SU-DHL-6 (cell line): ENCODE results near the gene TCL1A.

Source experiments
- H2AFZ ChIP-seq: fragments of 200-600 bp; sonication (generic); 2 replicates; pipeline ENCODE4 v1.6.1; 2014; ENCODE audit warnings: low read depth, mild to moderate bottlenecking, moderate library complexity, mixed read lengths, antibody characterized with exemption, low read length; ENCODE audit not compliant: severe bottlenecking
- H3F3A ChIP-seq: fragments of 200-600 bp; shearing (Covaris generic); 2 replicates; pipeline ENCODE4 v1.6.0; 2016; ENCODE audit warnings: antibody characterized with exemption, mild to moderate bottlenecking; ENCODE audit not compliant: insufficient read depth
- H3K27ac ChIP-seq: fragments of 200-600 bp; sonication (generic); 2 replicates; pipeline ENCODE4 v1.5.1; 2016; ENCODE audit warnings: low read depth, mild to moderate bottlenecking, low read length, moderate library complexity, mixed read lengths
- H3K27me3 ChIP-seq: fragments of 200-600 bp; sonication (generic), shearing (Covaris generic); 2 replicates; pipeline ENCODE4 v1.6.0; 2014; ENCODE audit warnings: mild to moderate bottlenecking, low read length
- H3K36me3 ChIP-seq: fragments of 200-600 bp; sonication (generic); 2 replicates; pipeline ENCODE4 v1.6.1; 2014; ENCODE audit warnings: mild to moderate bottlenecking, low read length, mixed read lengths
- H3K4me2 ChIP-seq: fragments of 300-600, 200-600 bp; shearing (Covaris generic), sonication (generic); 2 replicates; pipeline ENCODE4 v1.6.0; 2014; ENCODE audit warnings: low read length, low read depth, mild to moderate bottlenecking; ENCODE audit not compliant: poor library complexity, severe bottlenecking
- H3K4me3 ChIP-seq: fragments of 200-600 bp; sonication (generic); 2 replicates; pipeline ENCODE4 v1.5.1; 2014; ENCODE audit warnings: antibody characterized with exemption, low read length, mild to moderate bottlenecking, mixed read lengths; ENCODE audit not compliant: insufficient read depth, poor library complexity, severe bottlenecking
- H3K79me2 ChIP-seq: fragments of 200-600 bp; sonication (generic); 2 replicates; pipeline ENCODE4 v1.6.1; 2014; ENCODE audit warnings: mild to moderate bottlenecking, low read length, moderate library complexity; ENCODE audit not compliant: insufficient read depth
- H3K9ac ChIP-seq: fragments of 200-600 bp; sonication (generic); 2 replicates; pipeline ENCODE4 v1.7.0; 2014; ENCODE audit warnings: mild to moderate bottlenecking, low read length
- H3K9me2 ChIP-seq: fragments of 200-600 bp; sonication (generic); replicated peaks from 2 replicates; pipeline ENCODE4 v1.6.1; 2014; ENCODE audit warnings: low read length; ENCODE audit not compliant: insufficient read depth
- H3K9me3 ChIP-seq: fragments of 200-600 bp; sonication (generic); 2 replicates; pipeline ENCODE4 v1.6.1; 2014; ENCODE audit warnings: low read length, mixed read lengths; ENCODE audit not compliant: insufficient read depth
- H4K20me1 ChIP-seq: fragments of 200-600 bp; sonication (generic); 2 replicates; pipeline ENCODE4 v1.6.1; 2014; ENCODE audit warnings: low read depth, mild to moderate bottlenecking, antibody characterized with exemption, low read length, moderate library complexity, mixed read lengths
- EZH2phosphoT487 ChIP-seq: fragments of 200-600 bp; sonication (generic), shearing (Covaris generic); conservative IDR thresholded peaks from 2 replicates; pipeline ENCODE4 v1.6.1; 2018; ENCODE audit warnings: mild to moderate bottlenecking, antibody characterized with exemption, low read length, moderate library complexity, mixed read lengths
- TF ChIP-seq, protein P1 (sequence below): fragments of 200-600 bp; sonication (generic); IDR thresholded peaks from one replicate; pipeline ENCODE4 v1.5.1; 2017; ENCODE audit warnings: antibody characterized with exemption, mild to moderate bottlenecking, low read length, moderate library complexity; ENCODE audit not compliant: insufficient read depth, poor library complexity, severe bottlenecking

Gene TCL1A

DNA sequence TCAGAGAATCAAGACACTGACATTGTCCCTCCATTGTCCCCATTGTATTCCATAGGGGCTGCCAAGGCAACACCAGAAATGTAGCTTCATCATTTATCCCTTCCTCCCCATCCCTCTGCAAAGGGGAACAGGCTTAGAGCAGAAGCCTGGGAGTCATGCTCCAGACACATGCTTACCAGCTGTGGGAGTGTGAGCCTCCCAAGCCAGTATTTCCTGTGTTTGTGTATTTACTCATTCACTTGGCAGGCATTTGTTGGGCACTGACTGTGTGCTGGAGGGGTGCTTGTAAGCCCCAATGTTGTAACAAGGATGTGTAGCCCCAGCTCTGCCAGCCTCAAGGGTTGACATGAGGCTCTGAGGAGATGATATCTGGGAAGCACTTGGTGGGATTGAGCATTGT lies 46.0 kb upstream of the TCL1A start:
- Histone ChIP-seq H3K27me3 (no peaks in the 10 kb centered on the region; the same call in 1 of the 2 replicates), H3K9me3 (no peaks in the 10 kb centered on the region), H3K9me2 (no peaks in the 10 kb centered on the region), H2AFZ (no peak overlapping the region), H3K79me2 (no peaks in the 10 kb centered on the region), H3K9ac (no peak overlapping the region), H3K27ac (no peak overlapping the region), H3F3A (no peaks in the 10 kb centered on the region), H3K36me3 (no peaks in the 10 kb centered on the region), H3K4me3 (no peak overlapping the region), H3K4me2 (no peak overlapping the region), H4K20me1 (no peaks in the 10 kb centered on the region)
- no peak for TF ChIP-seq EZH2phosphoT487
- TF ChIP-seq, protein P1, sequence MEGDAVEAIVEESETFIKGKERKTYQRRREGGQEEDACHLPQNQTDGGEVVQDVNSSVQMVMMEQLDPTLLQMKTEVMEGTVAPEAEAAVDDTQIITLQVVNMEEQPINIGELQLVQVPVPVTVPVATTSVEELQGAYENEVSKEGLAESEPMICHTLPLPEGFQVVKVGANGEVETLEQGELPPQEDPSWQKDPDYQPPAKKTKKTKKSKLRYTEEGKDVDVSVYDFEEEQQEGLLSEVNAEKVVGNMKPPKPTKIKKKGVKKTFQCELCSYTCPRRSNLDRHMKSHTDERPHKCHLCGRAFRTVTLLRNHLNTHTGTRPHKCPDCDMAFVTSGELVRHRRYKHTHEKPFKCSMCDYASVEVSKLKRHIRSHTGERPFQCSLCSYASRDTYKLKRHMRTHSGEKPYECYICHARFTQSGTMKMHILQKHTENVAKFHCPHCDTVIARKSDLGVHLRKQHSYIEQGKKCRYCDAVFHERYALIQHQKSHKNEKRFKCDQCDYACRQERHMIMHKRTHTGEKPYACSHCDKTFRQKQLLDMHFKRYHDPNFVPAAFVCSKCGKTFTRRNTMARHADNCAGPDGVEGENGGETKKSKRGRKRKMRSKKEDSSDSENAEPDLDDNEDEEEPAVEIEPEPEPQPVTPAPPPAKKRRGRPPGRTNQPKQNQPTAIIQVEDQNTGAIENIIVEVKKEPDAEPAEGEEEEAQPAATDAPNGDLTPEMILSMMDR: no peak

DNA sequence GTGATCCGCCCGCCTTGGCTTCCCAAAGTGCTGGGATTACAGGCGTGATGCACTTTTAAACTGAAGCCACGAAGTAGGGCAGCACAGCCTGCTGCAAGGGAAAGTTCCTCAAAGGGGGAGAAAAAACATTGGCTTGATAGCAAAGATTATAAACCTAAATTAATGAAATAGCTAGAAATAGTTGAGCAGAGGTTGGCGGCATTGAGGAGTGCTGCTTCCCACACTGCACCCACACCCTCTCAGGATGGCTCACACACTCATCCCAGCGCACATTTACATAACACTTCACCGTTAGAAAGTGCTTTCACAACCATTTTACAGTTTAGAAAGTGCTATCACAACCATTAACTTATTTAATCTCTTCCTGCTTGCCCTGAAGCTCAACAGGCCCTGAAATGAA lies 44.4 kb upstream of the TCL1A start:
- no peak for TF ChIP-seq EZH2phosphoT487
- TF ChIP-seq, protein P1: no peak
- Histone ChIP-seq H3K9me3 (no peaks in the 10 kb centered on the region), H3K4me2 (no peak overlapping the region), H3K9ac (no peak overlapping the region), H3K9me2 (no peaks in the 10 kb centered on the region), H3K36me3 (no peaks in the 10 kb centered on the region), H3F3A (no peaks in the 10 kb centered on the region), H3K79me2 (no peaks in the 10 kb centered on the region), H4K20me1 (no peaks in the 10 kb centered on the region), H3K27me3 (no peaks in the 10 kb centered on the region; the same call in 1 of the 2 replicates), H3K4me3 (no peak overlapping the region), H3K27ac (no peak overlapping the region), H2AFZ (no peak overlapping the region)

DNA sequence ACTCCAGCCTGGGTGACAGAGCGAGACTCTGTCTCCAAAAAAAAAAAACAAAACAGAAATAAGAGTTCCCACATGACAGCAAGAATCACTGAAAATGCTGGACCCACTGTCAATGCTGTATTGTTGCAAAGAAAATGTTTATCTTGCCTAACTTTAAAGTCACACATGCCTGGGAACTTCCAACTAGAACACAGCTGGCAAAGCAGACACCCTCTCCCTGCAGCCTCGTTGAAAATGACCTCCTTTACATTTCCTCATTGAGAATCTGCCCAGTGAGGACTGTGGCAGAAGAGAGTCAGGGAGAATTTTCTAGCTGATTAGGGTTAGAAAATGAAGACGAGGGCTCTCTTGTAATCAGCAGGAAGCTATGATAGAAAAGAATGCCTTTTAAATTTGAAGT lies 42.8 kb upstream of the TCL1A start:
- Histone ChIP-seq H3K36me3 (no peaks in the 10 kb centered on the region), H3K27ac (no peak overlapping the region), H3K9me2 (no peaks in the 10 kb centered on the region), H3K9ac (no peak overlapping the region), H3F3A (no peaks in the 10 kb centered on the region), H3K79me2 (no peaks in the 10 kb centered on the region), H3K4me2 (no peak overlapping the region), H2AFZ (no peak overlapping the region), H3K9me3 (no peaks in the 10 kb centered on the region), H3K4me3 (no peak overlapping the region), H4K20me1 (no peaks in the 10 kb centered on the region), H3K27me3 (no peaks in the 10 kb centered on the region; the same call in 1 of the 2 replicates)
- no peak for TF ChIP-seq EZH2phosphoT487
- TF ChIP-seq, protein P1: no peak
